B cell (primary cell): Measurements from ENCODE around the gene LIPA. TPM values are rescaled to one million over a fixed set of nuclear protein-coding genes. Genes with fewer than 3 reads are reported as not detected.

Experiments
- ATAC-seq: fragments of 200-7000 bp; cut with Tn5 transposase; one replicate; pipeline ENCODE4 v1.10.0; 2021; ENCODE audit warnings: low read depth, mild to moderate bottlenecking, moderate number of reproducible peaks, moderate library complexity
- CTCF ChIA-PET: fragments of 350-600 bp; sonication (Branson Sonifier 250); formaldehyde crosslinking; loops from one replicate; lab custom pipeline; 2021; ENCODE audit warnings: antibody characterized with exemption, inconsistent platforms; lab: Charles Lee
- POLR2A ChIA-PET: fragments of 350-600 bp; sonication (Branson Sonifier 250); formaldehyde crosslinking; loops from one replicate; lab custom pipeline; 2021; ENCODE audit warnings: antibody characterized with exemption; lab: Charles Lee
- DNase-seq: peaks from one replicate; pipeline ENCODE4 v3.0.0; 2013
- H2AFZ ChIP-seq: 2 replicates; pipeline ENCODE4 v1.6.1; 2012; ENCODE audit warnings: mild to moderate bottlenecking, low read depth, low read length; ENCODE audit not compliant: insufficient read depth, poor library complexity, severe bottlenecking
- H3K27ac ChIP-seq, 2 donors: 1 replicate in 1 of 2; 2 replicates in 1 of 2; pipeline ENCODE4 v1.5.1; 2012 to 2013; ENCODE audit warnings: low read length in 2 of 2, mild to moderate bottlenecking in 2 of 2, moderate library complexity in 1 of 2
- H3K27me3 ChIP-seq, 4 experiments: fragments of 200-600 bp in 1 of 4; sonication (generic) in 1 of 4; replicated peaks in 1 of 4; 1 replicate in 2 of 4; 2 replicates in 2 of 4; pipeline versions ENCODE4 v1.6.1 to v1.7.0; 2013 to 2016; ENCODE audit warnings: low read length in 3 of 4, mild to moderate bottlenecking in 2 of 4, mixed read lengths in 1 of 4, moderate library complexity in 1 of 4; ENCODE audit not compliant: insufficient read depth in 4 of 4, control insufficient read depth in 3 of 4; ENCODE audit errors: control extremely low read depth in 1 of 4
- H3K36me3 ChIP-seq, 2 experiments: replicated peaks in 1 of 2; 1 replicate in 1 of 2; 2 replicates in 1 of 2; pipeline versions ENCODE4 v1.6.1 to v1.7.1; 2013; ENCODE audit warnings: low read length in 1 of 2; ENCODE audit not compliant: insufficient read depth in 2 of 2, control insufficient read depth in 1 of 2; ENCODE audit errors: control extremely low read depth in 1 of 2, extremely low read depth in 1 of 2
- H3K4me1 ChIP-seq, 2 donors: fragments of 200-600 bp in 1 of 2; sonication (generic) in 1 of 2; 1 replicate in 1 of 2; 2 replicates in 1 of 2; pipeline versions ENCODE4 v1.5.1 to v1.6.1; 2013 to 2017; ENCODE audit warnings: low read length in 2 of 2; ENCODE audit not compliant: control insufficient read depth in 2 of 2, insufficient read depth in 2 of 2
- H3K4me2 ChIP-seq: replicated peaks from 2 replicates; pipeline ENCODE3; 2012; ENCODE audit warnings: mild to moderate bottlenecking, low read depth, low read length; ENCODE audit not compliant: poor library complexity, severe bottlenecking
- H3K4me3 ChIP-seq, 5 experiments: fragments of 200-600 bp in 1 of 5; sonication (generic) in 1 of 5; 1 replicate in 3 of 5; 2 replicates in 2 of 5; pipeline versions ENCODE4 v1.5.1 to v1.7.0; 2011 to 2016; ENCODE audit warnings: low read length in 4 of 5, mild to moderate bottlenecking in 4 of 5, low read depth in 2 of 5, control low read depth in 1 of 5, moderate library complexity in 1 of 5; ENCODE audit not compliant: insufficient read depth in 1 of 5; ENCODE audit errors: control extremely low read depth in 1 of 5, extremely low read depth in 1 of 5
- H3K79me2 ChIP-seq: fragments of 200-600 bp; sonication (generic); one replicate; pipeline ENCODE4 v1.6.0; 2016; ENCODE audit warnings: low read length; ENCODE audit not compliant: control insufficient read depth, insufficient read depth
- H3K9ac ChIP-seq: fragments of 200-600 bp; sonication (generic); 2 replicates; pipeline ENCODE4 v1.6.1; 2017; ENCODE audit warnings: mild to moderate bottlenecking, low read length, moderate library complexity
- H3K9me3 ChIP-seq, 3 donors: one replicate each; pipeline versions ENCODE4 v1.6.1 to v1.7.1; 2013; ENCODE audit warnings: low read length in 2 of 3; ENCODE audit not compliant: control insufficient read depth in 2 of 3, insufficient read depth in 1 of 3; ENCODE audit errors: control extremely low read depth in 1 of 3
- H4K20me1 ChIP-seq: 2 replicates; pipeline ENCODE4 v1.6.0; 2012; ENCODE audit warnings: mild to moderate bottlenecking, low read length; ENCODE audit not compliant: insufficient read depth, control insufficient read depth, poor library complexity, severe bottlenecking
- H3K27ac Mint-ChIP-seq: one replicate; pipeline ENCODE4 v1.8.0; 2021; ENCODE audit warnings: mixed read lengths
- H3K27me3 Mint-ChIP-seq: one replicate; pipeline ENCODE4 v1.8.0; 2021; ENCODE audit warnings: mixed read lengths
- H3K4me1 Mint-ChIP-seq: one replicate; pipeline ENCODE4 v1.8.0; 2021; ENCODE audit warnings: mixed read lengths
- H3K4me3 Mint-ChIP-seq: one replicate; pipeline ENCODE4 v1.8.0; 2021; ENCODE audit warnings: mixed read lengths
- H3K9me3 Mint-ChIP-seq: one replicate; pipeline ENCODE4 v1.8.0; 2022; ENCODE audit warnings: mixed read lengths; ENCODE audit not compliant: insufficient read depth
- EZH2 ChIP-seq: IDR thresholded peaks from 2 replicates; pipeline ENCODE4 v1.6.1; 2012; ENCODE audit warnings: borderline replicate concordance, low read depth, mild to moderate bottlenecking, moderate library complexity, low read length; ENCODE audit not compliant: insufficient read depth, poor library complexity, severe bottlenecking
- WGBS: methylation state at CpG from one replicate; pipeline ENCODE4 v1.1.5; 2013; ENCODE audit warnings: missing lambda C conversion rate; ENCODE audit not compliant: insufficient coverage; 5-methylcytosine and 5-hydroxymethylcytosine counted together
- intact Hi-C: fragments of 100-400 bp; cut with micrococcal nuclease; formaldehyde crosslinking; loops from one replicate; pipeline ENCODE4 v1.10.0; 2022
- polyA plus RNA-seq: library from polyadenylated mRNA; depleted of rRNA; stranded (reverse); fragments of >200 nt; gene quantifications from 2 replicates; pipeline ENCODE4 v1.2.3, GENCODE V29; 2012
- total RNA-seq, 2 donors: library from RNA; stranded (reverse); fragments of 120-200 nt in 1 of 2; gene quantifications; 1 replicate in 1 of 2; 2 replicates in 1 of 2; pipeline versions ENCODE4 v1.2.3 to v1.2.4, GENCODE V29; 2013 to 2022
- TF ChIP-seq, protein P1 (sequence below): fragments of 200-600 bp; IDR thresholded peaks from one replicate; pipeline ENCODE4 v1.8.0; 2022; ENCODE audit warnings: antibody characterized with exemption, mild to moderate bottlenecking

LIPA gene
- total and polyA plus RNA-seq, 2 donors (not counting 1 experiment from before 2014, with no cell fraction given), result 16.4 to 36.5 TPM

DNA sequence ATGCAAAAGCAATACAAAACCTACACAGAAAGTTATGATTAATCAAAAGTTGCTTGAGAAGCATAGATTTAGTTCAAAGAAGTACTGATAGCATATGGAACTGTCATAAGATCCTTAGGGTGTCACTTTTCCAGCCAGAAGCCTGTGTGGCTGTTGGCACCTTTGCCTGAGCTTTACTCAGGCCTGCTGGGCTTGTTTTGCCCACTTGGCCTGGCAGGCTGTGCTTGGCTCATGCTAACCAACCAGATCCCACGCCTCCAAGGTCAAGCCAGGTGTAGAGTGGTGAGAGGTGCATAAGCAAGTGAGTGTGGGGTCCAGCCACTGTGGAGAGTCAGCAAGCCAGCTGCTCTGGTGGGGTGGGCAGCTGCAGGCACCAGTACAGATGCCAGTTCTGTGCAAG, 12.0 kb upstream of the LIPA start:
- H3K4me3 ChIP-seq, result no peak overlapping the region
- H3K79me2 ChIP-seq, result no peaks in the 10 kb centered on the region
- intact Hi-C loops, result no loop called here
- TF ChIP-seq, protein P1, sequence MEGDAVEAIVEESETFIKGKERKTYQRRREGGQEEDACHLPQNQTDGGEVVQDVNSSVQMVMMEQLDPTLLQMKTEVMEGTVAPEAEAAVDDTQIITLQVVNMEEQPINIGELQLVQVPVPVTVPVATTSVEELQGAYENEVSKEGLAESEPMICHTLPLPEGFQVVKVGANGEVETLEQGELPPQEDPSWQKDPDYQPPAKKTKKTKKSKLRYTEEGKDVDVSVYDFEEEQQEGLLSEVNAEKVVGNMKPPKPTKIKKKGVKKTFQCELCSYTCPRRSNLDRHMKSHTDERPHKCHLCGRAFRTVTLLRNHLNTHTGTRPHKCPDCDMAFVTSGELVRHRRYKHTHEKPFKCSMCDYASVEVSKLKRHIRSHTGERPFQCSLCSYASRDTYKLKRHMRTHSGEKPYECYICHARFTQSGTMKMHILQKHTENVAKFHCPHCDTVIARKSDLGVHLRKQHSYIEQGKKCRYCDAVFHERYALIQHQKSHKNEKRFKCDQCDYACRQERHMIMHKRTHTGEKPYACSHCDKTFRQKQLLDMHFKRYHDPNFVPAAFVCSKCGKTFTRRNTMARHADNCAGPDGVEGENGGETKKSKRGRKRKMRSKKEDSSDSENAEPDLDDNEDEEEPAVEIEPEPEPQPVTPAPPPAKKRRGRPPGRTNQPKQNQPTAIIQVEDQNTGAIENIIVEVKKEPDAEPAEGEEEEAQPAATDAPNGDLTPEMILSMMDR, result no peak
- no peak for TF ChIP-seq EZH2
- peaks cover 4 to 7% of the 10 kb centered on the region in 2 donors for H3K4me1 ChIP-seq
- no peak overlapping the region for H3K9ac ChIP-seq
- Mint-ChIP-seq H3K27me3 (no peaks in the 10 kb centered on the region), H3K4me1 (peaks cover 6% of the 10 kb centered on the region), H3K27ac (no peak overlapping the region), H3K4me3 (no peak overlapping the region), H3K9me3 (no peaks in the 10 kb centered on the region)
- ChIA-PET CTCF (interaction anchor here (0.6 to 2.0 kb wide), 3 partner anchors 19 to 125 kb away, joined by 3 to 17 read pairs (median 4); no protein-coding TSS in a partner anchor), POLR2A (no interaction called here)
- H3K4me2 ChIP-seq, result no peak overlapping the region
- H3K27me3 ChIP-seq, result peaks cover 0 to 4% (median 0%) of the 10 kb centered on the region in 4 experiments
- no peaks in the 10 kb centered on the region for H3K36me3 ChIP-seq
- WGBS, result 80% methylated on average over 1 of the region's 1 CpG
- H3K27ac ChIP-seq, result no peak overlapping the region
- H3K9me3 ChIP-seq, result peaks cover 0 to 13% (median 0%) of the 10 kb centered on the region in 3 donors
- no peak for DNase-seq
- ATAC-seq, result no peak
- H4K20me1 ChIP-seq, result no peaks in the 10 kb centered on the region
- no peak overlapping the region for H2AFZ ChIP-seq

DNA sequence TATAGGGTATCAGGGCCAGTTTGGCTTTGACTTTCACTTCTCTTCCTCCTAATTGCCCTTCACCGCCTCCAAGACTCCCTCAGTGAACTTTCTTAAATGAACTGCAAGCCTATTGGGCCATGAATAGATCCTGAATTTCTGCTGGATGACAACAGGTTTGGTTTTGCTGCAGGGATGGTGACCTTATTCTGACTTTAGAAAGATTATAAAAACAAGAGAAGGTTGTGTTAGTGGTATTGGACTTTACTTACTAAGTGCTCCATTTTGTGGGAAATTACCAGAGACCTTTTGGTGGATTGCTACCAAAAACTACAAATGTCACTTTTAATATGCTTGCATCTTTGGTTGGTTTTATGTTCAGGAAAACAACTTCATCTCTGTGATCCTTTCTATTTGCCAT, 11.5 kb upstream of the LIPA start:
- no peak overlapping the region for H3K27ac Mint-ChIP-seq
- DNase-seq, result no peak
- no peaks in the 10 kb centered on the region for H3K9me3 Mint-ChIP-seq
- ChIA-PET CTCF (interaction anchor here (1.3 to 2.0 kb wide), 2 partner anchors 12 to 106 kb away, joined by 4 to 17 read pairs; no protein-coding TSS in a partner anchor), POLR2A (no interaction called here)
- peaks cover 6% of the 10 kb centered on the region for H3K4me1 Mint-ChIP-seq
- H2AFZ ChIP-seq, result no peak overlapping the region
- TF ChIP-seq, protein P1, result no peak
- no peak for TF ChIP-seq EZH2
- H3K36me3 ChIP-seq, result no peaks in the 10 kb centered on the region
- intact Hi-C loops, result no loop called here
- no CpG with 5 or more reads among the region's 1 CpG for WGBS
- no peaks in the 10 kb centered on the region for H3K27me3 Mint-ChIP-seq
- H3K4me3 ChIP-seq, result no peak overlapping the region
- peaks cover 4 to 7% of the 10 kb centered on the region in 2 donors for H3K4me1 ChIP-seq
- no peak overlapping the region for H3K9ac ChIP-seq
- H3K79me2 ChIP-seq, result no peaks in the 10 kb centered on the region
- no peak overlapping the region for H3K27ac ChIP-seq
- H3K4me2 ChIP-seq, result no peak overlapping the region
- no peaks in the 10 kb centered on the region for H4K20me1 ChIP-seq
- peaks cover 0 to 4% (median 0%) of the 10 kb centered on the region in 4 experiments for H3K27me3 ChIP-seq
- H3K9me3 ChIP-seq, result peaks cover 0 to 13% (median 0%) of the 10 kb centered on the region in 3 donors
- H3K4me3 Mint-ChIP-seq, result no peak overlapping the region
- ATAC-seq, result no peak
